Activated CD4-positive, CD25-positive, alpha-beta regulatory T cell treated with anti-CD3 and anti-CD28 coated beads, Interleukin-2, amount 50 U/mL, for 16 hours (primary cell): ENCODE measurements around the gene CCM2L.

ENCODE experiments used
- DNase-seq: peaks from one replicate; pipeline ENCODE4 v3.0.0-alpha.2; 2020; ENCODE audit warnings: low read depth, low spot score

The CCM2L gene

GRCh38 chr20:32056708-32057483 lies 46.7 kb downstream of the CCM2L start:
- no peak for DNase-seq

GRCh38 chr20:32057656-32058184 lies 47.5 kb downstream of the CCM2L start:
- DNase-seq: no peak

GRCh38 chr20:32059189-32059588 lies 49.0 kb downstream of the CCM2L start:
- DNase-seq: no peak

GRCh38 chr20:32062776-32063170 lies 52.5 kb downstream of the CCM2L start:
- DNase-seq: no peak

- no peak for DNase-seq
Measured at GRCh38 chr20:32063695-32064094, 53.5 kb downstream of the CCM2L start.

GRCh38 chr20:32064667-32065066 lies 54.4 kb downstream of the CCM2L start:
- DNase-seq: no peak

GRCh38 chr20:32067234-32067821 lies 57.1 kb downstream of the CCM2L start:
- no peak for DNase-seq

GRCh38 chr20:32068174-32068573 lies 57.9 kb downstream of the CCM2L start:
- no peak for DNase-seq

- DNase-seq: no peak
Measured at GRCh38 chr20:32069711-32070110, 59.5 kb downstream of the CCM2L start.

GRCh38 chr20:32070282-32070681 lies 60.0 kb downstream of the CCM2L start:
- DNase-seq: no peak

- no peak for DNase-seq
Measured at GRCh38 chr20:32070690-32071213, 60.5 kb downstream of the CCM2L start.

GRCh38 chr20:32071395-32072167 lies 61.3 kb downstream of the CCM2L start:
- DNase-seq: no peak

GRCh38 chr20:32072168-32072750 lies 62.0 kb downstream of the CCM2L start:
- no peak for DNase-seq

- DNase-seq: no peak
Measured at GRCh38 chr20:32075534-32075933, 65.3 kb downstream of the CCM2L start.

GRCh38 chr20:32077190-32077589 lies 67.0 kb downstream of the CCM2L start:
- no peak for DNase-seq

- DNase-seq: no peak
Measured at GRCh38 chr20:32078322-32078721, 68.1 kb downstream of the CCM2L start.

GRCh38 chr20:32078791-32079190 lies 68.6 kb downstream of the CCM2L start:
- DNase-seq: no peak

- no peak for DNase-seq
Measured at GRCh38 chr20:32079655-32080109, 69.4 kb downstream of the CCM2L start.

GRCh38 chr20:32080783-32081182 lies 70.5 kb downstream of the CCM2L start:
- no peak for DNase-seq
